Sigmoid colon (tissue), 4 donors: Measurements from ENCODE around the gene ITIH4.

Experiments used
- CTCF ChIP-seq, 4 experiments: fragments of 450-650 bp in 3 of 4; fragments of 200-600 bp in 1 of 4; IDR thresholded peaks; one replicate each; pipeline ENCODE4 v1.5.1; 2016 to 2019; ENCODE audit warnings: antibody characterized with exemption in 4 of 4, mild to moderate bottlenecking in 3 of 4, moderate library complexity in 2 of 4
- POLR2A ChIP-seq, 2 donors: fragments of 450-650 bp; IDR thresholded peaks; one replicate each; pipeline ENCODE4 v1.6.1; 2016; ENCODE audit warnings: antibody characterized with exemption in 2 of 2, mild to moderate bottlenecking in 2 of 2, moderate library complexity in 2 of 2
- POLR2AphosphoS5 ChIP-seq, 4 donors: sonication (generic); formaldehyde crosslinking; IDR thresholded peaks; one replicate each; pipeline ENCODE4 v1.6.1; 2017; ENCODE audit warnings: antibody characterized with exemption in 4 of 4

DNA sequence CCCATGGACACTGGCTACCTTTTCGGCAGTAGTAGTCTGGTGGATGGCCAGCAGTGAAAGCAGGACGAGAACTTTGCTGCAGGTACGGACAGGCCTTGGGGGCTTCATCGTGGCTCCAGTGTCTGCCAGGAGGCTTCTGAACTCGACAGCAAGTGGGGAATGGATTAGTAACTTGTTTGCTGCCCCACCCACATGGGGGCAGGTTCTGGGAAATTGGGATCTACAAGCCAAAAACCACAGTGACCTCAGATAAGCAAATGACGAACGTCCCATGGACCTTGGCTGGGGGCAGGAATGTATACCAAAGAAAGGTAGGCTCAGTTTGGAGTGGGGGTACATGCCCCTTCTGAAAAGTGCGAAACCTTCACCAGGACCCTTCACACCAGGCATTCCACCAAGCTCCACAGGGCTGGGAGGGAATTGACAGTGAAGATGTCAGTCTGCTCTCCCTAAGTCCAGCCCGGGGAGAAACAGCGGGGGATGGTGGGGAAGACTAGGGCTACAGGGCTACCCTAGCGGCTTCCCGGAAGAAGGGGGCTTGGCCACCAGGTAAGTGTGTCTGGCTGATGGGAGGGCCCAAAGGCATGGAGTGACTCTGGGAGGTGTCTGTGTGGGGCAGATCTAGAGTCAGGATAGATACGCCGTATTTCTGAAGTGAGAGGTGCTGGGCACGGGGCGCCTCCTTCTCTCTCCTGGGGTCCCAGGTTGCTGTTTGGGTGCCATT, at the start of gene ITIH4:
- no peak for TF ChIP-seq CTCF (IDR thresholded peaks at IDR 0.05)
- no peak for TF ChIP-seq POLR2AphosphoS5 (IDR thresholded peaks at IDR 0.05)
- TF ChIP-seq POLR2A (IDR thresholded peaks at IDR 0.05): no peak
